NCI-H1417 (cell line): ENCODE measurements around the gene FRK.
"Not testable (repeated sequence)": the region's sequence is repeated elsewhere in the genome, so short reads cannot be mapped to it uniquely, and the experiment has no call there.

Experiments
- DNase-seq, 3 experiments: peaks; one replicate each; lab custom pipeline; 2025; lab: John Stamatoyannopoulos, UW

Gene FRK

GRCh38 chr6:116004841-116005815, 55.6 kb downstream of the FRK start:
- no peak for DNase-seq

GRCh38 chr6:116003668-116004067, 57.0 kb downstream of the FRK start:
- no peak for DNase-seq

- DNase-seq: no peak
Measured at GRCh38 chr6:116002756-116003155, 57.9 kb downstream of the FRK start.

- peak in 1 of 3 experiments; percentile 68 for DNase-seq
Measured at GRCh38 chr6:115999235-115999634, 61.5 kb downstream of the FRK start.

GRCh38 chr6:115997990-115998585, 62.6 kb downstream of the FRK start:
- DNase-seq: no peak

GRCh38 chr6:115986026-115986425, 74.7 kb downstream of the FRK start:
- no peak for DNase-seq

- no peak for DNase-seq
Measured at GRCh38 chr6:115984809-115985208, 75.9 kb downstream of the FRK start.

- DNase-seq: no peak
Measured at GRCh38 chr6:115983998-115984397, 76.7 kb downstream of the FRK start.

- peak in 1 of 3 experiments; percentile 19 for DNase-seq
Measured at GRCh38 chr6:115982453-115982852, 78.2 kb downstream of the FRK start.

- DNase-seq: no peak
Measured at GRCh38 chr6:115977220-115977619, 83.5 kb downstream of the FRK start.

- no peak for DNase-seq
Measured at GRCh38 chr6:115976321-115976870, 84.3 kb downstream of the FRK start.

GRCh38 chr6:115972679-115973078, 88.0 kb downstream of the FRK start:
- no peak for DNase-seq

- DNase-seq: no peak
Measured at GRCh38 chr6:115971785-115972184, 88.9 kb downstream of the FRK start.

GRCh38 chr6:115969930-115970273, 90.8 kb downstream of the FRK start:
- no peak for DNase-seq

GRCh38 chr6:115969207-115969929, 91.3 kb downstream of the FRK start:
- DNase-seq: no peak

GRCh38 chr6:115960286-115960685, 100.4 kb downstream of the FRK start:
- DNase-seq: not testable (repeated sequence)

- DNase-seq: no peak
Measured at GRCh38 chr6:115958958-115959357, 101.7 kb downstream of the FRK start.

GRCh38 chr6:115954740-115955139, 106.0 kb downstream of the FRK start:
- DNase-seq: no peak

GRCh38 chr6:115948751-115949150, 111.9 kb downstream of the FRK start:
- DNase-seq: no peak

GRCh38 chr6:115947966-115948541, 112.6 kb downstream of the FRK start:
- DNase-seq: no peak

GRCh38 chr6:115945812-115946211, 114.9 kb downstream of the FRK start:
- no peak for DNase-seq

- DNase-seq: no peak
Measured at GRCh38 chr6:115945306-115945705, 115.4 kb downstream of the FRK start.
